HG03196 (cell line): Measurements from ENCODE around the gene TAS1R3.

Experiments used
- ATAC-seq: cut with Tn5 transposase; IDR thresholded peaks from one replicate; pipeline ENCODE4 v1.9.1; 2021; ENCODE audit not compliant: unreplicated experiment

The TAS1R3 gene

DNA sequence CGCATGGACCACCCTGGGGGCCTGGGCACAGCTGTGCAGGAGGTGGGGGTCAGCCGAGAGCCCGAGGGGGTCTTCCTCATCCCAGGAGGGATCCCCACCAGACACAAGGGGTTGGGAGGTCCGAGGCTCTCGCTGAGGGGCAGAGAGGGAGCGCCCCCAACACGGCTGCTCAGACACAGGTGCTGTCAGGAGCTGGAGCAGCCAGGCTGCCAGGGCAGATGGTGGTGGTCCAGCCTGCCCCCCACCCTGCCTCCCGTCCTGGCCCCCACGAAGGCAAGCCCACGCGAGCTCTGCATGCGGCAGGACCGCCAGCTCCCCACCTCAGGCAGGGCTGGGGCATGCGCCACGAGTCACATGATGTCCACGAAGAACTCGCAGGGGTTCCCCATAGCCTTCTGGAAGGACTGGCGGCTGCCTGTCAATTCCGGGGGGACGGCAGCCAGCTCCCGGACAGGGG, 4.7 kb downstream of the TAS1R3 start:
- no peak for ATAC-seq

DNA sequence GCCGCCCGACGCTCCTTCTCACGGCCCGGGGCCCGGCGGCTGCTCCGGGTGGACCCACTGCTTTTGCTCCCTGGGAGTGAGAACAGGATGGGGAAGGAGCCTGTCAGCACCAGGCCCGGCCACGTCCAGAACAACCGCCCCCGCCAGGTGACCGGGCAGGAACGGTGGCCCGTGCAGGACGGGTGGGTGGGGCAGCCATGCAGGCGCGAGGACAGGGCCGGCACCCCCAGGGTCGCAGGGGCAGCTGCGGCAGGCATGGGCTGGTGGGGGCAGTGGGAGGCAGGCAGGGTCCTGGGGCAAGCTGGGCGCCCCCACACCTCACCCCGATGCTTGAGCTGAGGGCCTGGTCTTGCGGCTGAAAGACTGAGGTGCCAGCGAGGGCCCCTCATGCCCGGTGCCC, 5.4 kb downstream of the TAS1R3 start:
- ATAC-seq: no peak

DNA sequence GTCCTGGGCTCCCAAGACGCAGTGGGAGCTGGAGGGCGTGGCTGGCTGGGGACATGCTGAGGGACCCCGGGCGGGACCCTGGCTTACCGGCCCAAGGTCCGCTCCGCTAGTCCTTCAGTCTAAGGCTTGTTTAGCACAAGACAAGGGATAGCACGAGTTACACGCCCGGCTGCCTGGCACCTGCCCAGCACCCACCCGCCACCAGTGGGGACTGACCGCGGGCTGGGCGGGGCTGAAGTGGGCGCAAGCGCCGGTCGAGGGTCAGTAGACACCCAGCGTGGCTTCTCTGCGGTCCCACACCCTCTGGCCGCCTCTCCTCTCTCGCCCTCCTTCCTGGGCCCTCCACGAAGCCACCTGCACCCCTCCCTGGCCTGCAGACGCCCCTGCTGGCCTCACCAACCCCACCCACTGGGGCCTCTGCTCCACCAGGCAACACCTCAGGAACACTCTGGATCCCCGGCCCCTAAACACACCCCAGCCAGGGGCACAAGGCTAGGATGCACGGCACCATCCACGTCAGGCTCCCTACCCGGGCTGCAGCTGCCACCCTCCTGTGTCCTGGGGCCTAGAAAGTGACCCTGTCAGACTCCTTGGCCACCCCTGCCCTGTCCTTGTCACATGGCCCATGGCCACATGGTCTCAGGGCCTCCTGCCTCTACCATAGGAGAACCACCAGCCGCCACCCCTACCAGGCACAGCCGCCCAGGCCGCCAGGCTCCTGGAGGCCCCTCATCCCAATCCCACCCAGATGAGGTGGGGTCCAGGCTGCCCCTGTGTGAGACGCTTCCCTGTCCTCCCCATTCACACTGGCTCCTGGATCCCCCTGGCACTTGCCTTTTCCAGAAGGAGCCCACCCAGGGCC, 6.1 kb downstream of the TAS1R3 start:
- ATAC-seq: no peak

DNA sequence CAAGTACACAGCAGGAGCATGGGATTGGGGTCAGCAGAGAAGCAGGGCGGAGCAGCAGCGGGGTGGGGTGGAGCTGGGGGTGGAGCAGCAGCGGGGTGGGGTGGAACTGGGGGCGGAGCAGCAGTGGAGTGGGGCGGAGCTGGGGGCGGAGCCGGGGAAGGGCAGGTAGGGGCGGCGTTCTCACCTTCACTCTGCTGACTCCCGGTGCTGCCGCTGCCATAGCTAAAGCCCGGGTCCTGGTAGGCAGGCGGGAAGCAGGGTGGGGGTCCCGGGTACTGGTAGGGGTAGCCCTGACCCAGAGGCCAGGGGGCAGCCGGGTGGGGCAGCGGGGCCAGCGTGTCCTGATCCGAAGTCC, 6.7 kb downstream of the TAS1R3 start:
- no peak for ATAC-seq

DNA sequence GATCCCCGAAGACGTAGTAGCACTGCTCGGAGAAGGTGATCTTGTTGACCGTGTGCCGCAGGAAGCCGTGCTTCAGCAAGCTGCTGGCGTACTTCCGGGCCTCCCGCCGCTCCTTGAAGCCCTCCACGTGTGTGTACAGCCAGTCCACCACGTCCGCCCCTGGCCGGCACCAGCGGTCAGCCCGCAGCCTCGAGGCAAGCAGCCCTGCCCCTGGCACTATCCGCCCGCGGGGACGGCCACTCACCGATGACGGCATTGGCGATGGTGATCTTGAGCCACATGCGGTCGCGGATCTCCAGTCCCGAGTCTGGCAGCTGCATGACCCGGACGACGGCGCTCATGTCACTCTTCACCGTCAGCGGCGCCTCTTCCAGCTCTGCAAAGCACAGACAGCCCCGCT, 7.2 kb downstream of the TAS1R3 start:
- no peak for ATAC-seq

DNA sequence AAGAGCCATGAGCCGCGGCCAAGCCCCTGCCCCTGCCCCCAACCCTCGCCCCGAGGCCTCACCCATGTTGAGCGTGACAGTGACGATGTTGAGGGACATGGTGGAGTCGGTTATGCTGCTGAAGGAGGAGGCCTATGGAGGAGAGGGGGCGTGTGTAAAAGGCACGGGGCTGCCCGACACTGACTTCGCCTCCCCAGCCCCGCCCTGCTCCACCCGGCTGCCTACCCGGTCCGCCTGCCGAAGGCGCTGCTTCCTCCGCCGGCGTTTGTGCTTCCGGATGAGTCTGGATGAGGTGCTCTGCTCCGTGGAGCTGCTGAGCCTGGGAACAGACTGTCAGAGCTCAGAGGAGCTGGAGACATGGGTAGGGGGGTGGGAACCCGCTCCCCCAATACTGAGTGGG, 9.1 kb downstream of the TAS1R3 start:
- ATAC-seq: no peak

DNA sequence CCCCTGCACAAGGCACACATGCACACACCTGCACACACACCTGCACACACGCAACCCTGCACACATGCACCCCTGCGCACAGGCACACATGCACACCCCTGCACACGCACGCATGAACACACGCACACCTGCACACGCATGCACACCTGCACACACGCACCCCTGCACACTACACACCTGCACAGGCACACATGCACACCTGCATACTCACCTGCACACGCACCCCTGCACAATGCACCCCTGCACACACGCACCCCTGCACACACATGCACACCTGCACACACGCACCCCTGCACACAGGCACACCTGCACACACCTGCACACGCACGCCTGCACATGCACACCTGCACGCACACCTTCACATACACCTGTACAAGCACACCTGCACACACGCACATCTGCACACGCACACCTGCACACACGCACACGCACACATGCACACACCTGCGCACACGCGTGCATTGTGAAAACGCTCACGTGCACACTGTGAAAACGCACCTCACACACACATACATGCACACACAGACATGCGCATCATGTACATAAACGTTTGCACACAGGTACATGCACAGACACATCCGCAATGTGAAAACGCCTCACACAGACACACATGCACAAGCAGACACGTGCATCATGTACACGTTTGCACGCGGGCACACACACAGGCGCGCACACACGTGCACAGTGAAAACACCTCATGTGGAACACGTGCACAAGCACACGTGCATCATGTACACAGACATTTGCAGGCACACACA, 9.9 kb downstream of the TAS1R3 start:
- ATAC-seq: no peak

DNA sequence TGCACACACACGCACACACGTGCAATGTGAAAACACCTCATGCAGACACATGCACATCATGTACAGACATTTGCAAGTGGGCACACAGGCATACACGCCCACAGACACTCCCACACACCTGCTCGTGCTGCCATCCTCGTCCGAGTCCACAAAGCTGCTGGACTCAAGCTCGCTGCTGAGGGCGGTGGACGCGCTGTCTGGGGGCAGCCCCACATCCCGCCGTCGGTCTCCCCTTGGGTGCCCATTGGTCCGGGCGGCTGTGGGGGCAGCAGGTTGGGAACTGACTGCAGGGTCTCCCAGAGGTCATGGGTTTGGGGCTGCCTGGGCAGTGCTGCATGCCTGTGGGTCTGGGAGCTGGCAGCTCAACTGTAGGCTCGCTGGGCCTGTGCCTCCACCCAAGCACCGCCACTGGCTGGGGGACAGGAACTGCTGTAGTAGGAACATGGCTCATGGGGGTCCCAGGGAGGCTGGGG, 10.5 kb downstream of the TAS1R3 start:
- ATAC-seq: no peak

DNA sequence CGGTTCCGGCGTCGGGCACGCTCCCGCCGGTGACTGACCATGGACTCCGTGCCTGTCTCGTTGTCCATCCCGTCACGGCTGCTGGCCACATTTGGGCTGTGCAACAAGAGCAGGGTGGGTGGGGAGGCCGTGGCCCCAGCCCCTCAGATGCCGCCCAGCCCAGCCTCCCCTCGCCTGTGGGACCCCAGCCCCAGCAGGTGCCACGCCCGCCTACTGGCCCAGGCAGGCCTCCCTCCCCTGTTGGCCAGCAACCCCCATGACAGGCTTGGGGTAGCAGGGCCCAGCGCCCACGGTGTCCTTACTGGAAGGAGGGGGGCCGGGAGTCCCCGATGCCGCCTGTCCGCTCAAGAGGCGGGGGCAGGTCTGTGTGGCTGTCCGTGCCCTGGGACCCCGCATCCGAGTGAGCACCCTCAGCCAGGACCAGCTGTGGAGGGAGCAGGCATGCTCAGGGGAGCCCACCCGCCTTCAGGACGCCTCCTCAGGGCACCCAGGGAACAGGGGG, 11.0 kb downstream of the TAS1R3 start:
- ATAC-seq: no peak

DNA sequence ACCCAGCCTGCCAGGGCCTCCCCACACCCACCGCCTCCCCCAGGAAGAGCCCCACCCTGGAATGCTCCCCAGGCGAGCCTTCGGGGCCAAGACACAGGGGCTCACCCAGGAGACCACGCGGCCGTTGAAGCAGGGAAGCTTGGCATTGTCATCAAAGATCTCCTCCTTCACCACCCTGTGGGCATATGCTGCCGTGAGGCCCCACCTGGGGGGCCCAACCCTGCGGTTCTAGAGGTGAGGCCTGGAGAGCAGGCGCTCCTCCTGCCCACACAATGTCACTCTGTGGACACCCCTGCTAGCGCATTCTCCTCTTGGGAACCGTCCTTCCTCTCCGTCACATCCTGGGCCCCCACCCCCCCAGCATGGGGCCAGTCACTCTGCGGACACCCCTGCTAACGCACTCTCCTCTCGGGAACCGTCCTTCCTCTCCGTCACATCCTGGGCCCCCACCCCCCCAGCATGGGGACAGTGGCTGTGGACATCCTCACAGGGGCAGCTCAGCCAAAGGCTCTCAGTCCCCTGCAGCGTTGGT, 11.6 kb downstream of the TAS1R3 start:
- ATAC-seq: no peak

DNA sequence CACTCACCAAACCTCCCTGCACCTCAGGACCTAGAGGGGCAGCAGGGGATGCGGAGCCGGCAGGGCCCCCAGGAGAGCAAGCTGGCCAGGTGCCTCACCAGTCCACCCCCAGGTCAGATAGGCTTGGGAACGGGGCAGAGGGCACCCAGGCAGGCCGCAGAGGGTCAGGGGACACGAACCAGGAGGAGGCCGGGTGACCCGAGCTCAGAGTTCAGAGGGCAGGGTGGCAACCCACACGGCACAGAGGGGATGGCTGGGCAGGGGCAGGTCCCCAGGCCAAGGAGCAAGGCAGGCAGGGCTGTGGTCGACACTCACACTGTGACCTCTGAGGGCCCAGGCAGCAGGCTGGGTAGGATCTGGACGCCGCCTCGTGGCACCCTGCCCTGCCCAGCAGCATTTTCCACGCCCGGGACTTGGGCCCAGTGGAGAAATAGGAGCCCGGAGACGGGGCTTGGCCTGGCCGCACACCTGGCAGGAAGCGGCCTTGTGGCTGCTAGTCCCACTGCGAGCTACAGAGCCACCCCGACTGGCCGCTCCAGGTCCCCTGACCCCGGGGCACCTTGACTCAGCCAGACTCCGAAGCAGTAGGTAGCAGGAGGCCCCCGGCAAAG, 12.8 kb downstream of the TAS1R3 start:
- ATAC-seq: no peak

DNA sequence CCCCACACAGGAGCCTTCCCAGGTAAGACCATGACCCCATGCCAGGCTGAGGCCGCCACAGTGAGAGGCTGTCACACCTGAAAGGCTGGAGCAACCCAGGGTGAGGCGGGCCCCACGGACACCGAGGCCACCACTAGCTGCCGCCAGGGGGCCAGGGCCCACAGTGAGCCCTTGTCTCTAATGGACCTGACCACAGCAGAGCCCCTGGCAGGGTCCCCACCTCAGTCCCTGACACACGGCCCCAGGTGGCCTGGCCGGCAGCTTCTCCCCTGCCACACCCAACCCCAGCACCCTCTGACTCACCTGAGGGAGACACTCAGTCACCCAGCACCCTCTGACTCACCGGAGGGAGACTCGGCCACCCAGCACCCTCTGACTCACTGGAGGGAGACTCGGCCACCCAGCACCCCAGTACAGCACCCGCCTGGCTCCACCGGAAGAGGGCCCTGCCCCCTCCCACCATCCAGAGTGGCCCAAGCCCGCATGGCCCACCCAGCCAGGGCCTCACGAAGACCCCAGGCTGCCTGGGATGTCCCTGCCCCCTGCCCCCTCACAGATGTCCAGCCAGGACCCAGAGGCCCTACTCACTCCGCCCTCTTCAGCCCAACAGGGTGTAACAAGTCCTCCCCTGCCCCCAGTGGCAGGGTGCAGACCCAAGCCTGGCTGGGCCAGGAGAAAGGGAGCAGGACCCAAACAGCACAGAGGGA, 13.7 kb downstream of the TAS1R3 start:
- no peak for ATAC-seq

DNA sequence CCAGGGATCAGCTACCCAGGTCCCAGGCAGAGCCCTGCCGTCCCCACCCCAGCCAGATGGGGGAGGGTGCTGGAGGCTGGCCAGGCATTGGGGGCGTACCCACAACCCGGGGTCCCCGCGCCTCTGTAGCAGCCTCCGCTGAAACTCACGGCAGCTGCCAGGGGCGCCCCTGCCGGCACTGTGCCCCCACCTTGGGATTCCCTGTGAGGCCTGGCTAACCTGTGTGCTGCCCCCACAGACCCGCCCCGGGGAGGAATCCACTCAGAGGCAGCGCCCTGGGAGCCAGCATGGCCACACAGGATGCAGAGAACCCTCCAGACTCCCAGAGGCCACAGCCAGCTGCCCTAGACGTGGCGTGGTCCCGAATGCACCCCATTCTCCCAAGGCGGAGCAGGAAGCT, 14.3 kb downstream of the TAS1R3 start:
- ATAC-seq: no peak

DNA sequence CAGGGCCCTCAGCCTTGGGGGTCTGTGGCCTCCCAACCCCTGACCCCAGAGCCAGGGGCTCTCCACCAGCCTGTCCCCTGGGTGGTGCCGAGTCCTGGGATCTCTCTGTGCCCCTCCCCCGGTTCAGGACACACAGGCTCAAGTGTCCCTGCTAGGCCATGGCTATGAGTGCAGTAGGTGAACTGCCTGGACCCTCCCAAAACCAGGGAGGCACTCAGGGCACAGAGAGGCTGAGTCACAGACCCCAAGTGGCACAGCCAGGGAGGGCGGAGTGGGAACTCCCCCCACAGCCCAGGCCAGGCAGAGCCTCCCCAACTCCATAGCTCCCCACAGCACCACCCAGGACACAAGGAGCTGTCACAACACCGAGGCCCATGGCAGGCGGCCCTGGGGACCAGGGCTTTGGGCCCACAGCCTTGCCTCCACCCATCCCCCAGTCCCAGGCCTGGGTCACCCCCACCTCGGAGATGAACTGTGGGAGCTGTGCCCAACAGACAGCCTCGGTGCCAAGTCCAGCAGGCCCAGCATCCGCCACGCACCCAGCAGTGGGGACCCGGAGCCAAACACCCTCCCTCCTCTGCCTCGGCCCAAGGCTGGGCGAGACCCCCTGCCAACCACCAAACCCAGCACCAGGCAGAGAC, 14.9 kb downstream of the TAS1R3 start:
- no peak for ATAC-seq

DNA sequence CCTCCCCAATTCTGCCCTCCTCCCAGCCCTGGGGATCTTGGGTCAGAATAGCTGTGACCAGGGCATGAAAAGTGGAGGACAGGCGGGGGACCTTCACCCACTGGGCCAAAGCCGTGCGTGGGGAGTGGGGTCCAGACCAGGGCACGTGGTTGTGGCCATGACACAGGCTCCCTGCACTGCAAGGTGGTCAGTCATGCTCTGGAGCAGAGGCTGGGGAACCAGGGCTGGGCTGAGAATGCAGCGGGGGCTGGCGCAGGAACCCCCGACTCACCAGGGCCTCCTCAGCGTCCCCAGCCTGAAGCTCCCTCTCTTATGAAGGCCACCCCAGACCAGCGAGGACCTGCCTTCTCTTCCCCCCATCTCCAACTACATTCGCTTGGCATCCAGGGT, 15.4 kb downstream of the TAS1R3 start:
- ATAC-seq: no peak

DNA sequence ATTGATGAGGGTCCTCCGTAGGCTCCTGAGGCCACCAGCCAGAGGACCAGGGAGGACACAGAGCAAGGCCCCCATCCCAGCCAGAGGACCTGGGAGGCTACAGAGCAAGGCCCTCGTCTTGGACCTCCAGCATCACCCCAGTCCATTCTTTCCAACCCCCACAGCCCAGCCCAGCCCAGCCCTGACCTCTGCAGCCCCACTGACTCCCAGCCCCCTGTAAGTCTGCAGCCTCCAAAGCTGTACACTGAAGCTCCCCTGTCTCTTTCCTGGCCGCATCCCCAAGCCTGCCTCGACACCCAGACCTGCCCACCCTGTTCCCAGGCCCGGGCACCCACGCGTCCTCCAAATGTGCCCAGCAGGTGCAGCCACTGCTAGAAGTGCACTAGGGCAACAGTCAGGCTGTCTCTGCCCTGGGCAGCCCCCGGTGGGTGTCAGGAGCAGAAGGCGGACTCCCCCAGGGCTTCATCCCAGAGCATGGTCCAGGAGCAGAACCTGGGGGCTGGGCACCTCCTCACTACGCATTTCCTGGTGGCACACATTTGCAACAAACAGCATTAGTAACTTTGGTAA, 16.0 kb downstream of the TAS1R3 start:
- ATAC-seq: no peak

DNA sequence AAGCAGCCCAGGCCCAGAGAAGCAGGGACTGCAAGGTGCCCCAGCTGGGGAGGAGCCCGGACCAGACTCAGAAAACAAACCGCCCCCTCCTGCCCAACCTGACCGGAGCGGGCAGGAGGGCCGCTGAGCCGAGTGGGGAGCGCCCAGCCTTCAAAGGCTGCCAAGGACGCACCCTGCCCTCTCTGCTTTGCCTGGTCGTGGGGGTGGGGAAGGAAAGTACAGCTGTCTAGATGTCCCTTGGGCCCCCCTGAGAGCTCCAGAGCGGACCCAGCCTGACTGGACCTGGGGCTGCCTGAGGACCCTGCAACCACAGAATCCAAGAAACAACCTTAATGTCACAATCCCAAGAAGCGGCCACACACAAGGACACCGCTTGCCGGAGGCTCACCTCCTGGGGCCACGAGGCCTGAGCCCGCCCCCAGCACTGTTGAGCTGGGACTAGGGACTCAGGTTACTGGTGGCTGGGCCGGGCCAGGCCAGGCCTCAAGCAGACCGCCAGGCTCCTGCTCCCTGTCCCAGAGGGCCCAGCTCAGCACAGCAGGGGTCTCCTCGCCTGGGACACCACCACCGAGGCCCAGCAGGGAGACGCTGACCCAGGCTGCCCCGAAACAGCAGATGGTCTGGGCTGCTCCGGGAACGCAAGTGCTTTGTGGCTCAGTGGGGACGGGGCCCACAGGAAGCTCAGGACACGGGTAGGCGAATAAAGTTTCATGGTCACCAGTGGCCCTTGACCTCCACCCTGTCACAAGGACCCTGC, 16.8 kb downstream of the TAS1R3 start:
- ATAC-seq: no peak

DNA sequence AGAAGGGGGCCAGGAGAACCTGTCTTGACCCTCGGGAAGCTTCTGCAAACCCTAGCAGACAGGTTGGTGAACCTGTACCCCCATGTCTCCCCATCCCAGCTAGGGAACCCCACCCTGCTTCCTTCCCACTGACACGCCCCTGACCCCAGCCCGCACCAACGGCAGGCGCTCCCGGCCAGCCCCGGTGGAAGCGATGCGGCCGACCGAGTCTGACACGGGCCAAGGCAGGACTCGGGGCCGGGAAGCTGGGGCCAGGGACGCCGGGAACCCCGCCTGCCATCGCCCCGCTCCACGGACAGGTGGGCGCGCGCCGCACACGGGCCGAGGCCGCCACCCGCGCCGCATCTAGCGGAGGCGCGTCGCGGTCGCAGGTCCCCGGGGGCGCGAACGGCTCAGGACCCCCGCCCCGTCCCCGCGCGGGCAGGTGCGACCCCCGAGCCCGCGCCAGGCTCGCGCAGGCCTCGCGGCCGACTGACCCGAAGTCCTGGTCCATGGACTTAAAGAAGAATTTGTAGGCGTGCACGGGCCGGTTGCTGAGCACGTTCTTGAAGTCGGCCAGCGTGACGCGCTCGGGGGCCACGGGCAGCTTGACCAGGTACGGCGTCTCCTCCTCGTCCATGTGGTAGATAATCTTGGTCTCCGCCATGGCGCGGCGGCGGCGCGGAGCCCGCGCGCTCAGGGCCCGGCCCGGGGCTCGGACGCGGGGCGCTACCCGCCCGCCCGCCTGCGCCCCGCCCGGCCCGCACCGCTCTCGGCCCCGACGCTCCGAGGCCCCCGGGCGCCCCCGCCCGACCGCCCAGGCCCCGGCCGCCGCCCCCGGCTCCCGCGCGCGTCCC, 17.6 kb downstream of the TAS1R3 start:
- ATAC-seq: peak; percentile 24
